Spleen (tissue), 7 donors: ENCODE results near the gene RAD51B.

ENCODE experiments used
- POLR2A ChIP-seq, 3 donors: fragments of 450-650 bp; IDR thresholded peaks; one replicate each; pipeline ENCODE4 v1.5.1; 2017; ENCODE audit warnings: antibody characterized with exemption in 3 of 3, mild to moderate bottlenecking in 1 of 3
- TF ChIP-seq, protein P1 (sequence below), 11 experiments: fragments of 200-600 bp in 7 of 11; fragments of 450-650 bp in 4 of 11; sonication (generic) in 4 of 11; IDR thresholded peaks in 8 of 11; conservative IDR thresholded peaks in 3 of 11; 1 replicate in 7 of 11; 2 replicates in 4 of 11; pipeline versions ENCODE4 v1.4.0 to v1.8.0; 2016 to 2021; ENCODE audit warnings: antibody characterized with exemption in 11 of 11, inconsistent platforms in 4 of 11, mild to moderate bottlenecking in 1 of 11
- donor health status: DM: no; HTN: no; CAD: no; lungs with moderate emphysema.
- donor health status: DM: no; HTN: no; CAD: no.
- donor health status: DM: no; HTN: no; CAD: no.

DNA sequence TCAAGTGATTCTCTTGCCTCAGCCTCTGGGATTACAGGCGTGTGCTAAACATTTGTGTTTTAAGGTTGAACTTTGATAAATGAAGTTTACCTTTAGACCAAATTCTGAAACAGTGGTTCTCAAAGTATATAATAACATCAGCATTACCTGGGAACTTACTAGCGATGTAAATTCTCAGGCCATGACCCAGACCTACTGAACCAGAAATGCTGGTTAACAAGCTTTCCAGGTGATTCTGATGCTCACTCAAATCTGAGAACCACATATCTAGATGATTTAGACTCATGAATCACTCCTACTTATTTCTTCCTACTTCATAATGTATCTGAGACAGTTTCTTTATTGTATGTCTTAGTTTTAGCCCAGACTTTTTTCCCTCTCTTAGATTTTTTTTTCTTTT lies 43.6 kb downstream of the RAD51B start:
- TF ChIP-seq, protein P1, sequence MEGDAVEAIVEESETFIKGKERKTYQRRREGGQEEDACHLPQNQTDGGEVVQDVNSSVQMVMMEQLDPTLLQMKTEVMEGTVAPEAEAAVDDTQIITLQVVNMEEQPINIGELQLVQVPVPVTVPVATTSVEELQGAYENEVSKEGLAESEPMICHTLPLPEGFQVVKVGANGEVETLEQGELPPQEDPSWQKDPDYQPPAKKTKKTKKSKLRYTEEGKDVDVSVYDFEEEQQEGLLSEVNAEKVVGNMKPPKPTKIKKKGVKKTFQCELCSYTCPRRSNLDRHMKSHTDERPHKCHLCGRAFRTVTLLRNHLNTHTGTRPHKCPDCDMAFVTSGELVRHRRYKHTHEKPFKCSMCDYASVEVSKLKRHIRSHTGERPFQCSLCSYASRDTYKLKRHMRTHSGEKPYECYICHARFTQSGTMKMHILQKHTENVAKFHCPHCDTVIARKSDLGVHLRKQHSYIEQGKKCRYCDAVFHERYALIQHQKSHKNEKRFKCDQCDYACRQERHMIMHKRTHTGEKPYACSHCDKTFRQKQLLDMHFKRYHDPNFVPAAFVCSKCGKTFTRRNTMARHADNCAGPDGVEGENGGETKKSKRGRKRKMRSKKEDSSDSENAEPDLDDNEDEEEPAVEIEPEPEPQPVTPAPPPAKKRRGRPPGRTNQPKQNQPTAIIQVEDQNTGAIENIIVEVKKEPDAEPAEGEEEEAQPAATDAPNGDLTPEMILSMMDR (IDR thresholded peaks at IDR 0.05 in 8 of 11, conservative IDR thresholded peaks at IDR 0.05 in 3 of 11): no peak
- TF ChIP-seq POLR2A (IDR thresholded peaks at IDR 0.05): no peak
